Measurements from ENCODE around the gene PIEZO1.

- no peak for TF ChIP-seq GATA2 (IDR thresholded peaks at IDR 0.05; ENCODE audit: low read depth, low read length)
- TF ChIP-seq GATA3 (IDR thresholded peaks at IDR 0.05; ENCODE audit: low read depth, low read length) = no peak
These were observed 21.6 kb upstream of the PIEZO1 start for GRCh38 chr16:88806491-88807111.
